Ascending aorta (tissue), 2 donors: ENCODE measurements around the gene CCDC63. TPM values are rescaled to one million over a fixed set of nuclear protein-coding genes. Genes with fewer than 3 reads are reported as not detected.

ENCODE experiments used
- DNase-seq, 2 donors: peaks; one replicate each; pipeline ENCODE4 v3.0.0-alpha.2; 2019; ENCODE audit warnings: low spot score in 2 of 2
- H3K27ac ChIP-seq, 2 donors: fragments of 200-600 bp; sonication (generic); one replicate each; pipeline ENCODE4 v1.5.1; 2016 to 2017; ENCODE audit warnings: mild to moderate bottlenecking in 1 of 2
- H3K27me3 ChIP-seq: fragments of 200-600 bp; sonication (generic); one replicate; pipeline ENCODE4 v1.5.1; 2017
- H3K36me3 ChIP-seq, 2 donors: fragments of 200-600 bp; sonication (generic); one replicate each; pipeline ENCODE4 v1.5.1; 2016
- H3K4me1 ChIP-seq, 2 donors: fragments of 200-600 bp; sonication (generic); one replicate each; pipeline ENCODE4 v1.5.1; 2016 to 2017; ENCODE audit warnings: mild to moderate bottlenecking in 1 of 2
- H3K4me3 ChIP-seq, 2 donors: fragments of 200-600 bp; sonication (generic); one replicate each; pipeline ENCODE4 v1.5.1; 2016 to 2017; ENCODE audit warnings: mild to moderate bottlenecking in 1 of 2
- H3K9me3 ChIP-seq, 2 donors: fragments of 200-600 bp; sonication (generic); one replicate each; pipeline ENCODE4 v1.5.1; 2016
- intact Hi-C: fragments of 100-400 bp; cut with DNase I; formaldehyde crosslinking; loops from one replicate; pipeline ENCODE4 v1.15.1; 2023
- total RNA-seq: library from RNA; depleted of rRNA; stranded (reverse); fragments of >200 nt; gene quantifications from one replicate; pipeline ENCODE4 v1.1.0, GENCODE V29; 2016
- TF ChIP-seq, protein P1 (sequence below), 3 experiments: fragments of 200-600 bp in 2 of 3; fragments of 450-650 bp in 1 of 3; sonication (generic) in 2 of 3; IDR thresholded peaks; one replicate each; pipeline ENCODE4 v1.5.1; 2016 to 2019; ENCODE audit warnings: antibody characterized with exemption in 3 of 3, mild to moderate bottlenecking in 1 of 3, moderate library complexity in 1 of 3

CCDC63 gene
- total RNA-seq, 1 donor from 2014 or later, result not detected

DNA sequence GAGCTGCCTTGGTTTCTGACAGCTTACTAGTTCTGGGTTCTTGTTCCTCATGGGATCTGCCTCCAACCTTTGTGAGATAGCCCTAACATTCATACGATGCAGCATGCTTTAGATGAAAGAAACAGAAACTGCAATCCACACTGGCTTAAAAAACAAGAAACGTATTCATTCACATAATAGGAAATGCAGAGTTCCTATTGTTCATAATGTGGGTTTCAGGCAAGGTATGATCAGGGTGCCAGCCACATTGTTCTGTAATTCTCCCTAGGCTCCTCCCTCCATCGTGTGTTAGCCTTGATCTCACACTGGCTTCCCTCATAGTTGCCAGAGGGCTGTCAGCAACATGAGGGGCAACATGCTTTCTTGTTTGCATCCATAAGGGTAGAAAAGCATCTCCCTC is 2.7 kb upstream of the CCDC63 start:
- Histone ChIP-seq H3K4me1 (peaks cover 0 to 6% of the 10 kb centered on the region in 2 donors), H3K27me3 (no peaks in the 10 kb centered on the region), H3K9me3 (no peaks in the 10 kb centered on the region), H3K27ac (peak overlapping the region; percentile 20 to 65), H3K36me3 (no peaks in the 10 kb centered on the region), H3K4me3 (no peak overlapping the region)
- TF ChIP-seq, protein P1, sequence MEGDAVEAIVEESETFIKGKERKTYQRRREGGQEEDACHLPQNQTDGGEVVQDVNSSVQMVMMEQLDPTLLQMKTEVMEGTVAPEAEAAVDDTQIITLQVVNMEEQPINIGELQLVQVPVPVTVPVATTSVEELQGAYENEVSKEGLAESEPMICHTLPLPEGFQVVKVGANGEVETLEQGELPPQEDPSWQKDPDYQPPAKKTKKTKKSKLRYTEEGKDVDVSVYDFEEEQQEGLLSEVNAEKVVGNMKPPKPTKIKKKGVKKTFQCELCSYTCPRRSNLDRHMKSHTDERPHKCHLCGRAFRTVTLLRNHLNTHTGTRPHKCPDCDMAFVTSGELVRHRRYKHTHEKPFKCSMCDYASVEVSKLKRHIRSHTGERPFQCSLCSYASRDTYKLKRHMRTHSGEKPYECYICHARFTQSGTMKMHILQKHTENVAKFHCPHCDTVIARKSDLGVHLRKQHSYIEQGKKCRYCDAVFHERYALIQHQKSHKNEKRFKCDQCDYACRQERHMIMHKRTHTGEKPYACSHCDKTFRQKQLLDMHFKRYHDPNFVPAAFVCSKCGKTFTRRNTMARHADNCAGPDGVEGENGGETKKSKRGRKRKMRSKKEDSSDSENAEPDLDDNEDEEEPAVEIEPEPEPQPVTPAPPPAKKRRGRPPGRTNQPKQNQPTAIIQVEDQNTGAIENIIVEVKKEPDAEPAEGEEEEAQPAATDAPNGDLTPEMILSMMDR (IDR thresholded peaks at IDR 0.05), result no peak
- intact Hi-C loops, result loop anchor here (2.0 kb wide), 1 partner anchor 99 kb away; no protein-coding TSS in a partner anchor
- no peak for DNase-seq

DNA sequence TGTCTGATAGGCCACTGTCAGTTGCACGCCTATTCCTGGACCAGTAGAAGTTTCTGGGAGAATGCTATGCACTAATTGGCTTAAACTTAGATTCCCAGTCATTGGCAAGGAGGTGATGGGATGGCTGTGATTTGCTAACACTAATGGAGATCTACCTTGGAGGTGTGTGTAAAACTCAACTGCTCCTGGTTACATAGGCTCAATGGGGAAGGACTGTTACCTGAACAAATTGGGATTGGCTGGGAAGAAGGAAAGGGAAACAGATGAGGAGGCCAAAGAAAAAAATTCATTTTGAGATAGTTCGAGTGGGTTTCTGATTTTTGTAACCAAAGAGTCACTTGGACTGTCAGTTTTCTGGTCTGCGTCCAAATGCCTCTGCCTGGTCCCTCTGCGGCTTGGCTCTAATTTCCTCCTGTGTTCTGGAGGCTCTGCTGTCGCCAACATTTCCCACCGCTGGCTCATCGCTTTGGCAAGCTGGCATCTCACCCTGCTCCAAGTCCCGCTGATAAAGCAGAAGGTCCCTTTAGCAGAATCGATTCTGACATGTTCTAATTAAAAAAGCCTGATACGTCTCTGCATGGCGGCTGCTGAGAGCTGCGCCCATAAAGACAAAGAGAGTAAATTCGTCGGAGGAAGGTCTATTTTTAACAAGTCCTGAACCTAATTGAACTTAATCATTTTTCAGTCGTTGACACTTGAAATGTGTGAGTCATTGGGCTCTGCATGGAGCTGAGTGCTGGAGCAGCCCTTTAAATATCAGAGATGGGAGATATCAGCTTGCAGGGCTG is 2.0 kb upstream of the CCDC63 start:
- TF ChIP-seq, protein P1 (IDR thresholded peaks at IDR 0.05), result no peak
- no peaks in the 10 kb centered on the region for H3K27me3 ChIP-seq
- H3K4me1 ChIP-seq, result peaks cover 0 to 6% of the 10 kb centered on the region in 2 donors
- intact Hi-C loops, result loop anchor here (2.0 to 5.0 kb wide), 2 partner anchors 43 to 100 kb away; no protein-coding TSS in a partner anchor
- peak overlapping the region in 1 of 2 donors; percentile 47 for H3K4me3 ChIP-seq
- no peaks in the 10 kb centered on the region for H3K36me3 ChIP-seq
- DNase-seq, result peak in 1 of 2 donors; percentile 74
- H3K9me3 ChIP-seq, result no peaks in the 10 kb centered on the region
- peak overlapping the region; percentile 20 to 65 for H3K27ac ChIP-seq

DNA sequence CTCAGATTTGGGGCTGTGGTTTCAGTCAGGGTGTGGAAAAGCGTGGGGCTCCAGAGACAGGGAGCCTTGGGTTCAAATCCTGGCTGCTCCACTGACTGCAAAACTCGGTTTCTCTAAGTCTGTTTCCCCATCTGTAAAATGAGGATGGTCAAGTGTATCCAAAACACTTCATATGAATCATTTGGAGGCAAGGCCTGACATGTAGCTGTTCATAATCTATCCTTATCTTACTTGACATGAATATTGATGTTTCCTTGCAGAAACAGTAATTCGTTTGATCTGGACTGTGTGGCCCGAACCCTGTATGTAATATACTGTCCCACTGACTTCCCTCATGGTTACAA is 1.5 kb upstream of the CCDC63 start:
- Histone ChIP-seq H3K27ac (no peak overlapping the region), H3K4me3 (peak overlapping the region in 1 of 2 donors; percentile 47)
- intact Hi-C loops, result loop anchor here (2.0 to 5.0 kb wide), 2 partner anchors 42 to 101 kb away; no protein-coding TSS in a partner anchor

DNA sequence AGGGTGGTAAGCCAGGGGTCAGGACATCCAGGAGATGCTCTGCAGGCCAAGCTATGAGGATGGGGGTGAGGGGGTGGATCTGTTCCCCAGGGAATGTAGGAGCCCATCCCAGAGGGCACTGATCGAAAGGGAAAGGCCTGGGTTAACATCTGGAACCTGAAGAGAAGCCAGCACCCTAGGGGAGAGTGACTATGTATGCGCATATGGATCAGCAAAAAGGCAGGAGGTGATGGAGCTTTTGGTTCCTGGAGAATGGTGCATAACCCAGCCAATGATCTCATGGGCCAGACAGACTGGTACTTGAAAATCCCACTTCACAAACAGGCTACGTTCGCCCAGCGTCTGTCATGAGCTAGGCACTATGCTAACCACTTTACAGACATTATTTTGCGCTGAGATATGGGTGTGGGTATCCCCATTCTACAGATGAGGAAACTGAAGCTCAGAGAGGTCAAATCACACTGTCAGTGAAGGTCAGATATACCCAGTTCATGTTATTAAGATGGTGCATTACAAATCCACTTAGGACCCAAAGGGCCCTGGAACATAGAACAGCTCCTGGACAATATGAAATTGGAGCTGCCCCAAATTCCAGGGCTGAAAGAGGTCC is 1.6 kb downstream of the CCDC63 start:
- no peak overlapping the region for H3K27ac ChIP-seq
- no peak overlapping the region for H3K4me3 ChIP-seq
- no peaks in the 10 kb centered on the region for H3K9me3 ChIP-seq
- DNase-seq, result no peak
- TF ChIP-seq, protein P1 (IDR thresholded peaks at IDR 0.05), result no peak
- H3K4me1 ChIP-seq, result peaks cover 0 to 6% of the 10 kb centered on the region in 2 donors
- H3K36me3 ChIP-seq, result no peaks in the 10 kb centered on the region
- intact Hi-C loops, result loop anchor here (5.0 kb wide), 1 partner anchor 39 kb away; no protein-coding TSS in a partner anchor
- no peaks in the 10 kb centered on the region for H3K27me3 ChIP-seq

More for the DNA sequence above, 1.5 kb upstream of the CCDC63 start:
- TF ChIP-seq, protein P1 (IDR thresholded peaks at IDR 0.05), result no peak
- no peaks in the 10 kb centered on the region for H3K36me3 ChIP-seq
- no peaks in the 10 kb centered on the region for H3K9me3 ChIP-seq
- no peaks in the 10 kb centered on the region for H3K27me3 ChIP-seq
- peaks cover 0 to 6% of the 10 kb centered on the region in 2 donors for H3K4me1 ChIP-seq
- DNase-seq, result no peak

DNA sequence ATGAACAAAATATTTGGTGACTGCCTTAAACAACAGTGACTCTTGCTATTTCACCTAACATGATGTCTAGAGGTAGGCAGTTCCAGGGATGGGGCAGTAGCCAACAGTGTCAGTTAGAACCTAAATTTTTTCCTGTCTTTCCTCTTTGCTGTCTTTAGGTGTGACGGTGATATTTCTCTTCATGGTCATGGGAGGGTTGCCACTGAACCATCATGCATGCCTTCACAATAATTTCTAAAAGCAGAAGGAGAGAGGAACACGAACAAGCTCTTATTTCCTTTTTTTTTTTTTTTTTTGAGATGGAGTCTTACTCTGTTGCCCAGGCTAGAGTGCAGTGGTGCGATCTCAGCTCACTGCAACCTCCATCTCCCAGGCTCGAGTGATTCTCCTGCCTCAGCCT is 2.4 kb downstream of the CCDC63 start:
- Histone ChIP-seq H3K4me1 (peaks cover 0 to 6% of the 10 kb centered on the region in 2 donors), H3K27me3 (no peaks in the 10 kb centered on the region), H3K27ac (no peak overlapping the region), H3K4me3 (no peak overlapping the region), H3K36me3 (no peaks in the 10 kb centered on the region), H3K9me3 (no peaks in the 10 kb centered on the region)
- intact Hi-C loops, result loop anchor here (5.0 kb wide), 1 partner anchor 38 kb away; no protein-coding TSS in a partner anchor
- no peak for DNase-seq
- TF ChIP-seq, protein P1 (IDR thresholded peaks at IDR 0.05), result no peak
